GM23338 (cell line): Measurements from ENCODE around the gene HDAC9. TPM values are rescaled to one million over a fixed set of nuclear protein-coding genes. Genes with fewer than 3 reads are reported as not detected.

Experiments used
- ATAC-seq: fragments of 200-7000 bp; cut with Tn5 transposase; 3 replicates; pipeline ENCODE4 v1.9.1; 2020
- DNase-seq: peaks from one replicate; pipeline ENCODE4 v3.0.0-alpha.2; 2015; ENCODE audit warnings: low spot score
- H2AFZ ChIP-seq: fragments of 200-600 bp; sonication (generic); 2 replicates; pipeline ENCODE4 v1.8.0; 2016; ENCODE audit warnings: antibody characterized with exemption, mild to moderate bottlenecking, moderate library complexity
- H3F3A ChIP-seq: fragments of 200-600 bp; sonication (generic); replicated peaks from 2 replicates; pipeline ENCODE4 v1.8.0; 2017; ENCODE audit warnings: antibody characterized with exemption, mixed run types, low read depth
- H3K27ac ChIP-seq: fragments of 200-600 bp; sonication (generic); 2 replicates; pipeline ENCODE4 v1.6.1; 2016; ENCODE audit warnings: low read depth
- H3K27me3 ChIP-seq: fragments of 200-600 bp; sonication (generic); 2 replicates; pipeline ENCODE4 v1.8.0; 2016; ENCODE audit warnings: mild to moderate bottlenecking, mixed run types, moderate library complexity; ENCODE audit not compliant: insufficient read depth
- H3K36me3 ChIP-seq: fragments of 200-600 bp; sonication (generic); 2 replicates; pipeline ENCODE4 v1.8.0; 2016; ENCODE audit warnings: mild to moderate bottlenecking; ENCODE audit not compliant: insufficient read depth
- H3K4me1 ChIP-seq: fragments of 200-600 bp; sonication (generic); 2 replicates; pipeline ENCODE4 v1.8.0; 2016; ENCODE audit warnings: mild to moderate bottlenecking, moderate library complexity; ENCODE audit not compliant: insufficient read depth
- H3K4me2 ChIP-seq: fragments of 200-600 bp; sonication (generic); 2 replicates; pipeline ENCODE4 v1.7.1; 2017; ENCODE audit warnings: mixed run types
- H3K4me3 ChIP-seq: fragments of 200-600 bp; sonication (generic); 2 replicates; pipeline ENCODE4 v1.6.1; 2016; ENCODE audit warnings: mixed run types
- H3K79me2 ChIP-seq: fragments of 200-600 bp; sonication (generic); replicated peaks from 2 replicates; pipeline ENCODE4 v1.8.0; 2017; ENCODE audit warnings: mild to moderate bottlenecking; ENCODE audit not compliant: insufficient read depth
- H3K9me2 ChIP-seq: fragments of 200-600 bp; sonication (generic); 2 replicates; pipeline ENCODE4 v1.8.0; 2017; ENCODE audit not compliant: insufficient read depth
- H4K20me1 ChIP-seq: fragments of 200-600 bp; sonication (generic); replicated peaks from 2 replicates; pipeline ENCODE4 v1.8.0; 2017; ENCODE audit warnings: mild to moderate bottlenecking; ENCODE audit not compliant: insufficient read depth
- H3K27ac Mint-ChIP-seq: 2 replicates; pipeline ENCODE4 v1.8.0; 2020; ENCODE audit warnings: inconsistent platforms, mild to moderate bottlenecking, moderate library complexity, mixed read lengths
- H3K27me3 Mint-ChIP-seq: 3 replicates; pipeline ENCODE4 v1.8.0; 2022; ENCODE audit warnings: low read depth, mild to moderate bottlenecking, moderate library complexity, mixed read lengths, inconsistent platforms; ENCODE audit not compliant: insufficient read depth, poor library complexity
- H3K36me3 Mint-ChIP-seq: 3 replicates; pipeline ENCODE4 v1.8.0; 2021; ENCODE audit warnings: low read depth, mild to moderate bottlenecking, inconsistent platforms, moderate library complexity, mixed read lengths
- H3K4me1 Mint-ChIP-seq: 3 replicates; pipeline ENCODE4 v1.8.0; 2020; ENCODE audit warnings: mild to moderate bottlenecking, inconsistent platforms, mixed read lengths
- H3K4me3 Mint-ChIP-seq: 3 replicates; pipeline ENCODE4 v1.8.0; 2021; ENCODE audit warnings: moderate library complexity, mild to moderate bottlenecking, inconsistent platforms, mixed read lengths
- H3K9me3 Mint-ChIP-seq: 3 replicates; pipeline ENCODE4 v1.8.0; 2020; ENCODE audit warnings: moderate library complexity, mild to moderate bottlenecking, inconsistent platforms, mixed read lengths
- CREB1 ChIP-seq: fragments of 250-450 bp; sonication (Bioruptor Pico); IDR thresholded peaks from 2 replicates; pipeline ENCODE4 v1.5.0; 2020; ENCODE audit warnings: low read depth, mild to moderate bottlenecking, moderate library complexity
- EZH2phosphoT487 ChIP-seq: fragments of 200-600 bp; sonication (generic); IDR thresholded peaks from one replicate; pipeline ENCODE4 v1.8.1; 2018; ENCODE audit warnings: antibody characterized with exemption; ENCODE audit not compliant: unreplicated experiment
- JUNB ChIP-seq: IDR thresholded peaks from one replicate; pipeline ENCODE4 v1.6.1; 2016; ENCODE audit warnings: antibody characterized with exemption; ENCODE audit not compliant: unreplicated experiment
- NANOG ChIP-seq: IDR thresholded peaks from 2 replicates; pipeline ENCODE4 v1.6.1; 2016; ENCODE audit warnings: antibody characterized with exemption, borderline replicate concordance
- POLR2AphosphoS5 ChIP-seq: IDR thresholded peaks from 2 replicates; pipeline ENCODE4 v1.6.1; 2016; ENCODE audit warnings: antibody characterized with exemption, low read depth
- STAT1 ChIP-seq: IDR thresholded peaks from one replicate; pipeline ENCODE4 v1.6.1; 2016; ENCODE audit warnings: antibody characterized with exemption; ENCODE audit not compliant: unreplicated experiment
- ZNF331 ChIP-seq: fragments of 250-450 bp; sonication (Bioruptor Pico); IDR thresholded peaks from 2 replicates; pipeline ENCODE4 v1.5.0; 2020; ENCODE audit warnings: low read depth, mild to moderate bottlenecking, moderate library complexity
- polyA plus RNA-seq: library from polyadenylated mRNA; unstranded; fragments of >200 nt; fragmentation: Nextera tagmentation; extraction: Ambion mirVana; gene quantifications from 2 replicates; pipeline ENCODE4 v1.2.1, GENCODE V29; 2016
- total RNA-seq: library from RNA; depleted of rRNA; stranded (reverse); fragments of >200 nt; shearing (Covaris generic); gene quantifications from 2 replicates; pipeline ENCODE4 v1.2.3, GENCODE V29; 2014
- TF ChIP-seq, protein P1 (sequence below): IDR thresholded peaks from one replicate; pipeline ENCODE4 v1.6.1; 2018; ENCODE audit warnings: antibody characterized with exemption; ENCODE audit not compliant: unreplicated experiment
- TF ChIP-seq, protein P2 (sequence below), 2 experiments: fragments of 200-600 bp in 1 of 2; sonication (generic) in 1 of 2; conservative IDR thresholded peaks; 2 replicates each; pipeline versions ENCODE4 v1.5.1 to v1.6.1; 2016 to 2017; ENCODE audit warnings: antibody characterized with exemption in 2 of 2, low read depth in 2 of 2, mild to moderate bottlenecking in 2 of 2, moderate library complexity in 1 of 2
- TF ChIP-seq, protein P3 (sequence below): IDR thresholded peaks from 2 replicates; pipeline ENCODE4 v1.6.1; 2016; ENCODE audit warnings: antibody characterized with exemption

Gene HDAC9
- total and polyA plus RNA-seq, 2 experiments from 2014 or later = 8.3 to 18.5 TPM

DNA sequence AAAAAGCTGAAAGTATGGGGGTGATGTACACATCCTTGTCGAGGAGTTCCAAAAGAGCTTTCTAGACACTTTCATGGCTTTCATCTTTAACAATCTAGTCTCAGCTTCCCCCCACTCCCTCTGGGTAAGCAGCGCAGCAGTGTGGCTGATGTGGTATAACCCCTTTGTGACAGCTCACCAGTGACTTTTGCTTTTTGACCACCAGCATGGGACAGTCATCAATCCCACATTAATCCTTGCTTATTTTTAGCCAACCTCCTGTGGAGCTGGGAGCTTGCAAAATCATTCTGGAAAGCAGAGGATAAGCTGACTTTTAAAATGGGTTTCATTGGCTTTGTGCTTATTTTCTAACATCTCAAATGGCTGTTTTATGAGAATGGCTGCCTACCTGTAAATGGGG, 272.7 kb downstream of the HDAC9 start (continued):
- TF ChIP-seq, protein P1, sequence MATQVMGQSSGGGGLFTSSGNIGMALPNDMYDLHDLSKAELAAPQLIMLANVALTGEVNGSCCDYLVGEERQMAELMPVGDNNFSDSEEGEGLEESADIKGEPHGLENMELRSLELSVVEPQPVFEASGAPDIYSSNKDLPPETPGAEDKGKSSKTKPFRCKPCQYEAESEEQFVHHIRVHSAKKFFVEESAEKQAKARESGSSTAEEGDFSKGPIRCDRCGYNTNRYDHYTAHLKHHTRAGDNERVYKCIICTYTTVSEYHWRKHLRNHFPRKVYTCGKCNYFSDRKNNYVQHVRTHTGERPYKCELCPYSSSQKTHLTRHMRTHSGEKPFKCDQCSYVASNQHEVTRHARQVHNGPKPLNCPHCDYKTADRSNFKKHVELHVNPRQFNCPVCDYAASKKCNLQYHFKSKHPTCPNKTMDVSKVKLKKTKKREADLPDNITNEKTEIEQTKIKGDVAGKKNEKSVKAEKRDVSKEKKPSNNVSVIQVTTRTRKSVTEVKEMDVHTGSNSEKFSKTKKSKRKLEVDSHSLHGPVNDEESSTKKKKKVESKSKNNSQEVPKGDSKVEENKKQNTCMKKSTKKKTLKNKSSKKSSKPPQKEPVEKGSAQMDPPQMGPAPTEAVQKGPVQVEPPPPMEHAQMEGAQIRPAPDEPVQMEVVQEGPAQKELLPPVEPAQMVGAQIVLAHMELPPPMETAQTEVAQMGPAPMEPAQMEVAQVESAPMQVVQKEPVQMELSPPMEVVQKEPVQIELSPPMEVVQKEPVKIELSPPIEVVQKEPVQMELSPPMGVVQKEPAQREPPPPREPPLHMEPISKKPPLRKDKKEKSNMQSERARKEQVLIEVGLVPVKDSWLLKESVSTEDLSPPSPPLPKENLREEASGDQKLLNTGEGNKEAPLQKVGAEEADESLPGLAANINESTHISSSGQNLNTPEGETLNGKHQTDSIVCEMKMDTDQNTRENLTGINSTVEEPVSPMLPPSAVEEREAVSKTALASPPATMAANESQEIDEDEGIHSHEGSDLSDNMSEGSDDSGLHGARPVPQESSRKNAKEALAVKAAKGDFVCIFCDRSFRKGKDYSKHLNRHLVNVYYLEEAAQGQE = no peak
- TF ChIP-seq CREB1 (CRISPR knock-in tag) = no peak
- no peak for TF ChIP-seq NANOG
- no peak for TF ChIP-seq EZH2phosphoT487
- TF ChIP-seq JUNB = no peak
- TF ChIP-seq STAT1 = no peak

DNA sequence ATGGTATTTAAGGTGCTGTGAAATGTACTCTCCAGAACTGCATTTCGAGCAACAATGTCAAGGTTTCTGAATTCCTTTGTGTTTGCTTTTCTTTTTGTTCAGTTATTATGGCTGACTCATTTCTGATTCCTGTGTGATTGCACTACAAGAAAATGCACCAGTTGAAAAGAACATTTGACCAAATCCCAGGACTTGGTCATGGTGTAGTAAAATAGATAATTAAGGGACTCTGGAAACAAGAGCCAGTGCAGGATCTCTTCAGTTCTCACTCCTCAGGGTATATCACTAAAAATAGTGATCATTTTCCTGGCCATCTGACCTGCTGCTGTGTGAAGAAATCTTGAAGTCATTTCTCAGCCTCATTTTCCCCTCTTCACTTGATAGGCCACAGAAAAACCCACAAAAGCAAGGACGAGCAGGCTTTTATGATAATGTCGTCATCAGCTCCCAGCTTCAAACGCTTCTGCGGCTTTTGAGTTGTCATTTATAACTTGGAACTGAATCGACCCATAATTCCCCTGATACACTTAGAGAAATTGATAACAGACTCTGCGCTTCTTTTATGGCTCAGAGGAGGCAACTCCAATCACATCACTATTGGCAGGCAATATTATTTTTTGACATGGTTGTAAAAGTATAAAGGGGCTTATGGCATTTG, 274.7 kb downstream of the HDAC9 start:
- no peak overlapping the region for H3K4me3 Mint-ChIP-seq
- Histone ChIP-seq H3K4me1 (no peaks in the 10 kb centered on the region), H3K79me2 (no peaks in the 10 kb centered on the region), H3K27ac (no peak overlapping the region), H3K4me2 (no peak overlapping the region), H4K20me1 (no peaks in the 10 kb centered on the region), H2AFZ (no peak overlapping the region), H3K4me3 (no peak overlapping the region), H3K36me3 (no peaks in the 10 kb centered on the region), H3F3A (no peaks in the 10 kb centered on the region), H3K27me3 (no peaks in the 10 kb centered on the region), H3K9me2 (no peaks in the 10 kb centered on the region)
- H3K27me3 Mint-ChIP-seq = peaks cover 1% of the 10 kb centered on the region
- no peak for DNase-seq
- no peaks in the 10 kb centered on the region for H3K36me3 Mint-ChIP-seq
- TF ChIP-seq POLR2AphosphoS5 (no peak), STAT1 (no peak), ZNF331 (CRISPR knock-in tag) (no peak)
- TF ChIP-seq, protein P2, sequence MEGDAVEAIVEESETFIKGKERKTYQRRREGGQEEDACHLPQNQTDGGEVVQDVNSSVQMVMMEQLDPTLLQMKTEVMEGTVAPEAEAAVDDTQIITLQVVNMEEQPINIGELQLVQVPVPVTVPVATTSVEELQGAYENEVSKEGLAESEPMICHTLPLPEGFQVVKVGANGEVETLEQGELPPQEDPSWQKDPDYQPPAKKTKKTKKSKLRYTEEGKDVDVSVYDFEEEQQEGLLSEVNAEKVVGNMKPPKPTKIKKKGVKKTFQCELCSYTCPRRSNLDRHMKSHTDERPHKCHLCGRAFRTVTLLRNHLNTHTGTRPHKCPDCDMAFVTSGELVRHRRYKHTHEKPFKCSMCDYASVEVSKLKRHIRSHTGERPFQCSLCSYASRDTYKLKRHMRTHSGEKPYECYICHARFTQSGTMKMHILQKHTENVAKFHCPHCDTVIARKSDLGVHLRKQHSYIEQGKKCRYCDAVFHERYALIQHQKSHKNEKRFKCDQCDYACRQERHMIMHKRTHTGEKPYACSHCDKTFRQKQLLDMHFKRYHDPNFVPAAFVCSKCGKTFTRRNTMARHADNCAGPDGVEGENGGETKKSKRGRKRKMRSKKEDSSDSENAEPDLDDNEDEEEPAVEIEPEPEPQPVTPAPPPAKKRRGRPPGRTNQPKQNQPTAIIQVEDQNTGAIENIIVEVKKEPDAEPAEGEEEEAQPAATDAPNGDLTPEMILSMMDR (conservative IDR thresholded peaks at IDR 0.05; ENCODE audit: low read depth in 2 of 2) = no peak
- TF ChIP-seq, protein P3, sequence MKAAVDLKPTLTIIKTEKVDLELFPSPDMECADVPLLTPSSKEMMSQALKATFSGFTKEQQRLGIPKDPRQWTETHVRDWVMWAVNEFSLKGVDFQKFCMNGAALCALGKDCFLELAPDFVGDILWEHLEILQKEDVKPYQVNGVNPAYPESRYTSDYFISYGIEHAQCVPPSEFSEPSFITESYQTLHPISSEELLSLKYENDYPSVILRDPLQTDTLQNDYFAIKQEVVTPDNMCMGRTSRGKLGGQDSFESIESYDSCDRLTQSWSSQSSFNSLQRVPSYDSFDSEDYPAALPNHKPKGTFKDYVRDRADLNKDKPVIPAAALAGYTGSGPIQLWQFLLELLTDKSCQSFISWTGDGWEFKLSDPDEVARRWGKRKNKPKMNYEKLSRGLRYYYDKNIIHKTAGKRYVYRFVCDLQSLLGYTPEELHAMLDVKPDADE = no peak
- no peak for ATAC-seq
- H3K4me1 Mint-ChIP-seq = peaks cover 6% of the 10 kb centered on the region; the same call in 2 of the 3 replicates
- no peak overlapping the region for H3K27ac Mint-ChIP-seq
- H3K9me3 Mint-ChIP-seq = no peaks in the 10 kb centered on the region
